MM.1S (cell line): ENCODE results near the gene EFTUD2.

Source experiments
- DNase-seq: peaks from one replicate; pipeline ENCODE4 v3.0.0-alpha.2; 2015
- H2AFZ ChIP-seq: fragments of 300-600 bp; sonication (generic); 2 replicates; pipeline ENCODE4 v1.6.0; 2016; ENCODE audit warnings: antibody characterized with exemption, low read length
- H3F3A ChIP-seq: fragments of 300-600 bp; sonication (generic); 2 replicates; pipeline ENCODE4 v1.6.1; 2016; ENCODE audit warnings: mild to moderate bottlenecking, antibody characterized with exemption, low read length, moderate library complexity, mixed read lengths; ENCODE audit not compliant: insufficient read depth
- H3K27ac ChIP-seq: fragments of 300-600 bp; sonication (generic); 2 replicates; pipeline ENCODE4 v1.5.1; 2016; ENCODE audit warnings: mild to moderate bottlenecking, low read length
- H3K27me3 ChIP-seq: fragments of 300-600 bp; sonication (generic); replicated peaks from 2 replicates; pipeline ENCODE4 v1.6.0; 2016; ENCODE audit warnings: low read length; ENCODE audit not compliant: insufficient read depth
- H3K36me3 ChIP-seq: fragments of 300-600 bp; sonication (generic); replicated peaks from 2 replicates; pipeline ENCODE4 v1.6.1; 2016; ENCODE audit warnings: mild to moderate bottlenecking, low read length, mixed read lengths; ENCODE audit not compliant: insufficient read depth
- H3K4me1 ChIP-seq: fragments of 300-600 bp; sonication (generic); 2 replicates; pipeline ENCODE4 v1.6.1; 2016; ENCODE audit warnings: low read length, mixed read lengths
- H3K4me2 ChIP-seq: fragments of 300-600 bp; sonication (generic); 2 replicates; pipeline ENCODE4 v1.6.0; 2016; ENCODE audit warnings: low read depth, low read length
- H3K4me3 ChIP-seq: fragments of 300-600 bp; sonication (generic); 2 replicates; pipeline ENCODE4 v1.5.1; 2016; ENCODE audit warnings: low read length, mixed read lengths
- H3K79me2 ChIP-seq: fragments of 300-600 bp; sonication (generic); 2 replicates; pipeline ENCODE4 v1.6.1; 2016; ENCODE audit warnings: mixed run types, low read length, mixed read lengths
- H3K9ac ChIP-seq: fragments of 300-600 bp; sonication (generic); 2 replicates; pipeline ENCODE4 v1.6.1; 2016; ENCODE audit warnings: low read length, mixed read lengths
- H3K9me2 ChIP-seq: fragments of 300-600 bp; sonication (generic); replicated peaks from 2 replicates; pipeline ENCODE4 v1.6.1; 2016; ENCODE audit warnings: mild to moderate bottlenecking, low read length, mixed read lengths; ENCODE audit not compliant: insufficient read depth
- H3K9me3 ChIP-seq: fragments of 300-600 bp; sonication (generic); replicated peaks from 2 replicates; pipeline ENCODE4 v1.6.1; 2016; ENCODE audit warnings: mild to moderate bottlenecking, low read length, mixed read lengths; ENCODE audit not compliant: insufficient read depth
- H4K20me1 ChIP-seq: fragments of 300-600 bp; sonication (generic); 2 replicates; pipeline ENCODE4 v1.6.1; 2016; ENCODE audit warnings: mild to moderate bottlenecking, low read length, moderate library complexity, mixed read lengths; ENCODE audit not compliant: insufficient read depth
- CTCF ChIP-seq: fragments of 300-600 bp; sonication (generic); IDR thresholded peaks from 2 replicates; pipeline ENCODE4 v1.5.1; 2016; ENCODE audit warnings: antibody characterized with exemption, low read length, mixed read lengths
- EZH2 ChIP-seq: fragments of 300-600 bp; sonication (generic); optimal IDR thresholded peaks from 2 replicates; pipeline ENCODE3; 2017; ENCODE audit warnings: low read depth, mild to moderate bottlenecking, antibody characterized with exemption, low read length, mixed read lengths
- EZH2phosphoT487 ChIP-seq: fragments of 300-600 bp; sonication (generic); IDR thresholded peaks from 2 replicates; pipeline ENCODE4 v1.6.1; 2018; ENCODE audit warnings: antibody characterized with exemption, low read length

Gene EFTUD2

GRCh38 chr17:44913676-44914075 lies 14.4 kb upstream of the EFTUD2 start:
- Histone ChIP-seq H4K20me1 (no peaks in the 10 kb centered on the region), H3K9ac (no peak overlapping the region), H3F3A (no peaks in the 10 kb centered on the region), H2AFZ (peak overlapping the region; percentile 22), H3K4me2 (peak overlapping the region; percentile 17; the same call in 1 of the 2 replicates), H3K4me1 (no peaks in the 10 kb centered on the region), H3K27me3 (peaks cover 32% of the 10 kb centered on the region), H3K79me2 (no peaks in the 10 kb centered on the region), H3K9me3 (no peaks in the 10 kb centered on the region), H3K27ac (no peak overlapping the region), H3K9me2 (no peaks in the 10 kb centered on the region), H3K4me3 (0 out of 2 replicates have a peak overlapping the region, but pooled peaks have one; percentile 5), H3K36me3 (no peaks in the 10 kb centered on the region)
- no peak for DNase-seq
- TF ChIP-seq EZH2phosphoT487, result no peak
- no peak for TF ChIP-seq EZH2
- TF ChIP-seq CTCF, result no peak

- no peaks in the 10 kb centered on the region for H3K9me2 ChIP-seq
- no peaks in the 10 kb centered on the region for H3K79me2 ChIP-seq
- no peaks in the 10 kb centered on the region for H3K36me3 ChIP-seq
- TF ChIP-seq CTCF (no peak), EZH2 (no peak), EZH2phosphoT487 (no peak)
- no peak overlapping the region for H3K9ac ChIP-seq
- peaks cover 32% of the 10 kb centered on the region for H3K27me3 ChIP-seq
- H3K27ac ChIP-seq, result no peak overlapping the region
- H3K4me3 ChIP-seq, result 0 out of 2 replicates have a peak overlapping the region, but pooled peaks have one; percentile 5
- H3K9me3 ChIP-seq, result no peaks in the 10 kb centered on the region
- H3K4me1 ChIP-seq, result no peaks in the 10 kb centered on the region
- DNase-seq, result no peak
- no peaks in the 10 kb centered on the region for H4K20me1 ChIP-seq
- H2AFZ ChIP-seq, result peak overlapping the region; percentile 22
- no peaks in the 10 kb centered on the region for H3F3A ChIP-seq
- peak overlapping the region; percentile 17; the same call in 1 of the 2 replicates for H3K4me2 ChIP-seq
These were observed 13.7 kb upstream of the EFTUD2 start for GRCh38 chr17:44912763-44913544.

- Histone ChIP-seq H3F3A (no peaks in the 10 kb centered on the region), H3K4me1 (no peaks in the 10 kb centered on the region), H3K4me2 (peak overlapping the region; percentile 65), H3K36me3 (no peaks in the 10 kb centered on the region), H3K9ac (no peak overlapping the region), H3K79me2 (no peaks in the 10 kb centered on the region), H3K27ac (no peak overlapping the region), H3K9me3 (no peaks in the 10 kb centered on the region), H3K27me3 (peaks cover 40% of the 10 kb centered on the region), H3K9me2 (no peaks in the 10 kb centered on the region), H4K20me1 (no peaks in the 10 kb centered on the region), H3K4me3 (no peak overlapping the region; the same call in 1 of the 2 replicates), H2AFZ (peak overlapping the region; percentile 45; the same call in 1 of the 2 replicates)
- DNase-seq, result peak; percentile 32
- TF ChIP-seq EZH2phosphoT487 (no peak), CTCF (peak; percentile 39), EZH2 (no peak)
These were observed 12.1 kb upstream of the EFTUD2 start for GRCh38 chr17:44911133-44912001.
